IMR-90 (cell line): ENCODE data around the gene PTX4.

Experiments used
- CEBPB ChIP-seq: IDR thresholded peaks from 2 replicates; pipeline ENCODE4 v1.6.1; 2012; ENCODE audit warnings: low read depth, low read length, improper control_type of control experiment
- CTCF ChIP-seq: conservative IDR thresholded peaks from 2 replicates; pipeline ENCODE4 v1.5.1; 2012; ENCODE audit warnings: mild to moderate bottlenecking, low read depth, low read length, improper control_type of control experiment
- POLR2A ChIP-seq: IDR thresholded peaks from 2 replicates; pipeline ENCODE4 v1.6.1; 2012; ENCODE audit warnings: mild to moderate bottlenecking, low read depth, low read length
- SMC3 ChIP-seq: fragments of 150-350 bp; IDR thresholded peaks from 2 replicates; pipeline ENCODE4 v1.6.1; 2016; ENCODE audit warnings: low read depth, mild to moderate bottlenecking, antibody characterized with exemption, low read length, moderate library complexity

DNA sequence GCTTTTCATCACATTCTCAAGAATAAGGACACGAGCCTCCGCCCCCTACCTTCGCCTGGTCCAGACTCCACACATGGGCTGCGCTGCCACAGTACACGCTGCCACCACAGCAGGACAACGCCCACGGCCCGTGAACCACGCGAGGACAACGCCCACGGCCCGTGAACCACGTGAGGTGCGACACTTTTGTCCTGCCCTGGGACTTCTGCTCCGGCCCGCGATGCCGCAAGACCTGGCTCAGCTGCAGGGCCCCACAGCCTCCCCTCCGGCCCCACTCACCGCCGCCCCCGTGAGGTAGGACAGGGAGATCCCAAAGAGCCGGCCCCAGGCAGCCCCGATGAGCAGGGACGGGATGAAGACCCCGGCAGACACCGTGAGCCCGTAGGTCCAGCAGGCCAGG lies 38.5 kb downstream of the PTX4 start:
- TF ChIP-seq POLR2A (no peak), CEBPB (no peak), SMC3 (no peak), CTCF (no peak)
